Limb (tissue), 2 donors: Measurements from ENCODE around the gene ZBTB4.
A peak's percentile ranks its signal among the peaks of the same experiment; 100 is the strongest.

Source experiments
- DNase-seq, 2 donors: peaks; one replicate each; pipeline ENCODE4 v3.0.0-alpha.2; 2016; ENCODE audit errors: extremely low spot score in 2 of 2

The ZBTB4 gene

GRCh38 chr17:7426203-7426863 is 53.1 kb downstream of the ZBTB4 start:
- DNase-seq = no peak

GRCh38 chr17:7425756-7426155 is 53.7 kb downstream of the ZBTB4 start:
- no peak for DNase-seq

GRCh38 chr17:7425316-7425715 is 54.1 kb downstream of the ZBTB4 start, which contains the start of gene SPEM2:
Gene SPEM2 (plus strand): TSS chr17:7425616. CDS start chr17:7425689, 73 bp downstream.
- no peak for DNase-seq

- DNase-seq = no peak
Observed at GRCh38 chr17:7423679-7424078, 55.8 kb downstream of the ZBTB4 start.

GRCh38 chr17:7421186-7421585 is 58.2 kb downstream of the ZBTB4 start:
- DNase-seq = no peak

- DNase-seq = no peak
Observed at GRCh38 chr17:7419819-7420610, 59.4 kb downstream of the ZBTB4 start, which contains the start of gene SPEM1. Gene SPEM1 (plus strand): TSS chr17:7420324. CDS start chr17:7420385, 61 bp downstream.

GRCh38 chr17:7418472-7419152 is 60.8 kb downstream of the ZBTB4 start:
- DNase-seq = peak in 1 of 2 donors; percentile 36

GRCh38 chr17:7417056-7417655 is 62.3 kb downstream of the ZBTB4 start:
- DNase-seq = no peak

- DNase-seq = no peak
Observed at GRCh38 chr17:7416323-7416722, 63.1 kb downstream of the ZBTB4 start.

GRCh38 chr17:7415784-7416183 is 63.6 kb downstream of the ZBTB4 start:
- no peak for DNase-seq

GRCh38 chr17:7414837-7415236 is 64.6 kb downstream of the ZBTB4 start:
- no peak for DNase-seq

- no peak for DNase-seq
Observed at GRCh38 chr17:7413346-7413985, 66.0 kb downstream of the ZBTB4 start.

- DNase-seq = no peak
Observed at GRCh38 chr17:7411427-7411750, 68.0 kb downstream of the ZBTB4 start.

GRCh38 chr17:7410634-7411426 is 68.6 kb downstream of the ZBTB4 start:
- no peak for DNase-seq

GRCh38 chr17:7409716-7410115 is 69.7 kb downstream of the ZBTB4 start:
- DNase-seq = no peak
